ENCODE measurements around the gene STK31.
"Not testable (repeated sequence)": the region's sequence is repeated elsewhere in the genome, so short reads cannot be mapped to it uniquely, and the experiment has no call there.

STK31 gene

GRCh38 chr7:23714579-23714978, 4.6 kb downstream of the STK31 start:
- no peak for DNase-seq

GRCh38 chr7:23715099-23715498, 5.1 kb downstream of the STK31 start:
- no peak for DNase-seq

- no peak for DNase-seq
These were observed 7.8 kb downstream of the STK31 start for GRCh38 chr7:23717788-23718187.

- DNase-seq = no peak
These were observed 11.4 kb downstream of the STK31 start for GRCh38 chr7:23721456-23721855.

GRCh38 chr7:23722587-23723216, 12.7 kb downstream of the STK31 start:
- not testable (repeated sequence) for DNase-seq

- not testable (repeated sequence) for DNase-seq
These were observed 14.1 kb downstream of the STK31 start for GRCh38 chr7:23724113-23724512.

- DNase-seq = no peak
These were observed 32.0 kb downstream of the STK31 start for GRCh38 chr7:23742051-23742450.

- no peak for DNase-seq
These were observed 33.2 kb downstream of the STK31 start for GRCh38 chr7:23743226-23743625.

- DNase-seq = no peak
These were observed 36.6 kb downstream of the STK31 start for GRCh38 chr7:23746629-23747028.

- no peak for DNase-seq
These were observed 41.8 kb downstream of the STK31 start for GRCh38 chr7:23751852-23752251.

- not testable (repeated sequence) for DNase-seq
These were observed 48.8 kb downstream of the STK31 start for GRCh38 chr7:23758839-23759238.

- DNase-seq = no peak
These were observed 49.8 kb downstream of the STK31 start for GRCh38 chr7:23759671-23760391.

- no peak for DNase-seq
These were observed 55.9 kb downstream of the STK31 start for GRCh38 chr7:23765943-23766342.

GRCh38 chr7:23767514-23767913, 57.5 kb downstream of the STK31 start:
- DNase-seq = no peak

GRCh38 chr7:23768022-23768421, 58.0 kb downstream of the STK31 start:
- no peak for DNase-seq

- DNase-seq = not testable (repeated sequence)
These were observed 69.3 kb downstream of the STK31 start for GRCh38 chr7:23779185-23779800.

- DNase-seq = no peak
These were observed 73.1 kb downstream of the STK31 start for GRCh38 chr7:23783115-23783514.

GRCh38 chr7:23787272-23787671, 77.3 kb downstream of the STK31 start:
- DNase-seq = no peak

- DNase-seq = no peak
These were observed 78.8 kb downstream of the STK31 start for GRCh38 chr7:23788843-23789242.

- DNase-seq = no peak
These were observed 81.7 kb downstream of the STK31 start for GRCh38 chr7:23791721-23792120.

GRCh38 chr7:23802720-23803397, 92.8 kb downstream of the STK31 start:
- DNase-seq = no peak

GRCh38 chr7:23804707-23805106, 94.7 kb downstream of the STK31 start:
- no peak for DNase-seq

- DNase-seq = no peak
These were observed 98.4 kb downstream of the STK31 start for GRCh38 chr7:23808421-23808820.

GRCh38 chr7:23810099-23810498, 100.1 kb downstream of the STK31 start:
- no peak for DNase-seq
